BLaER1 treated with 17β-estradiol and CSF1 and Interleukin-3, amounts not matched to agents 10 nM and 100 nM (cell line): ENCODE results near the gene DFFA.

Experiments
- H3K27ac ChIP-seq, 11 experiments: shearing (Covaris generic); formaldehyde crosslinking; 2 replicates each; pipeline ENCODE4 v1.8.1; 2022
- H3K27me3 ChIP-seq, 11 experiments: shearing (Covaris generic); formaldehyde crosslinking; 2 replicates each; pipeline ENCODE4 v1.8.1; 2022
- H3K36me3 ChIP-seq, 11 experiments: shearing (Covaris generic); formaldehyde crosslinking; 2 replicates each; pipeline ENCODE4 v1.8.1; 2022
- H3K4me1 ChIP-seq, 10 experiments: shearing (Covaris generic); formaldehyde crosslinking; 2 replicates each; pipeline ENCODE4 v1.8.1; 2022
- H3K4me2 ChIP-seq, 11 experiments: shearing (Covaris generic); formaldehyde crosslinking; 2 replicates each; pipeline ENCODE4 v1.8.1; 2022
- H3K4me3 ChIP-seq, 10 experiments: shearing (Covaris generic); formaldehyde crosslinking; 2 replicates each; pipeline ENCODE4 v1.8.1; 2022
- H3K9ac ChIP-seq, 11 experiments: shearing (Covaris generic); formaldehyde crosslinking; 2 replicates each; pipeline ENCODE4 v1.8.1; 2022
- H3K9me3 ChIP-seq, 11 experiments: shearing (Covaris generic); formaldehyde crosslinking; replicated peaks in 1 of 11; 2 replicates each; pipeline ENCODE4 v1.8.1; 2022
- H4K20me1 ChIP-seq, 11 experiments: shearing (Covaris generic); formaldehyde crosslinking; 2 replicates each; pipeline ENCODE4 v1.8.1; 2022
- Cebpa-rat ChIP-seq, 11 experiments: shearing (Covaris generic); IDR thresholded peaks; 2 replicates each; pipeline ENCODE4 v1.8.1; 2022

The DFFA gene

DNA sequence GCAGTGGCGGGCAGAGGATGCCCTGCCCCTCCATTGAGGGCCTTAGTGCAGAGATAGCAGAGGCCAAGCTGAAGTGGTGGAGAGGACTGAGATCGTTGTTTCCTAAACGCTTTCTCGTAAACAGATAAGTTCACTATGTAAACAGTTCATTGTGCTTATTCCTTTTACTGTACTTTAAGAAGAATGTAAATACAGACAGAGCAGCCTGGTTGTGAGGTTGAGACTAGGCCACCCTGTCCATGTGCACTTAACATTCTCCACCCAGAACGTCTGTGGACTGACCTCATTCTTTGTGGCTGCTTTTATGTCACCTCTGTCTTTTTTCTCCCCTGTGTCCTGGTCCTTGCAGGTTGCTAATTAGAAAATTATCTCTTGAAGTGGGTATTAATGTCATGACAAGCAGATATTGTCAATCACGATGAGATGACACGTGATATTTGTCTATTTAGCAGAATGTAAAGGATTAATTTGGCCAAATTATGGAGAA, 33.6 kb downstream of the DFFA start:
- Histone ChIP-seq H3K4me2 (no peak overlapping the region), H3K4me3 (no peak overlapping the region), H3K9me3 (no peaks in the 10 kb centered on the region), H3K27ac (no peak overlapping the region), H3K27me3 (no peaks in the 10 kb centered on the region), H3K9ac (no peak overlapping the region), H4K20me1 (peaks cover 0 to 4% (median 0%) of the 10 kb centered on the region in 11 experiments; a peak in 3 of 22 replicates), H3K4me1 (peaks cover 0 to 6% (median 3%) of the 10 kb centered on the region in 10 experiments; a peak in 12 of 20 replicates), H3K36me3 (peaks cover 0 to 67% (median 30%) of the 10 kb centered on the region in 11 experiments; a peak in 15 of 22 replicates)
- TF ChIP-seq Cebpa-rat (IDR thresholded peaks at IDR 0.05): no peak

DNA sequence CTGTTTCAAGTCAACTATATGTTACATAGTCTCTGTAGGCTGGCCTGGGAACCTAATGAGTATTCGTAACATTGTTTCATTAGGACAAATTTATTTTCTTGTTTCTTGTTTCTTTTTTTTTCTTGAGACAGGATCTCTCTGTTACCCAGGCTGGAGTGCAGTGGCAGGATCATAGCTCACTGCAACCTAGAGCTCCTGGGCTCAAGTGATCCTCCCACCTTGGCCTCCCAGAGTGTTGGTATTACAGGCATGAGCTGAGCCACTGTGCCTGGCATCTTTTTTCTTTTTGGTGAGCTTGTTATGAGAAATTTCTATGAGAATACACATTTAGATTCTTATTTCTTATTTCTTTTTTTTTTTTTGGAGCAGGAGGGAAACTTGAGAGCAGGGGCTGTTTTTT, 35.3 kb downstream of the DFFA start:
- peak overlapping the region in 1 of 11 experiments; percentile 37; a peak in 1 of 22 replicates for H3K9ac ChIP-seq
- no peak overlapping the region for H3K4me3 ChIP-seq
- H3K36me3 ChIP-seq: peaks cover 0 to 54% (median 23%) of the 10 kb centered on the region in 11 experiments; a peak in 13 of 22 replicates

DNA sequence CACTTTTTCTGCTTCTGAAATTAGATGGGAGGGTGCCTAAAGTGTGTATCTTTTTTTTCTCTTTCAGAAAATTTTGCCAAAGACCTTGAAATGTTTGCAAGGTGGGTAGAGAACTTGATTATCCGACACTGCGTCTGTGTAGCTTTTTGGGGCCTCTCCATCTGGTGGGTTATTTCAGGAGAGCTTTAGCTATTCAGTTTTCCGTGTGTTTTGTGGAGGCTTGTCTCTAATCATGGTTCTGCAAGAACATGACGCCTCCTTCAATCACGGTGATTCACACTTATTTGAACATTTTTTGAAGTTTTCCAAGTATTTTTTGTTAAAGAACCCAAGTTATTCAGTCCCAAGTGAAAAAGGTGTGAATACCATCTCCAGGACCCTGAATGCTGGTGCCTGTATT, 37.7 kb downstream of the DFFA start:
- TF ChIP-seq Cebpa-rat (IDR thresholded peaks at IDR 0.05): no peak
- Histone ChIP-seq H3K9ac (0 out of 22 replicates have a peak overlapping the region, but pooled peaks of 1 of the 11 experiments have one; percentile 7), H3K9me3 (no peaks in the 10 kb centered on the region), H3K36me3 (peaks cover 0 to 31% (median 6%) of the 10 kb centered on the region in 11 experiments; a peak in 6 of 22 replicates), H3K4me3 (no peak overlapping the region), H3K4me1 (peaks cover 12 to 37% (median 34%) of the 10 kb centered on the region in 10 experiments), H3K27ac (no peak overlapping the region), H3K27me3 (no peaks in the 10 kb centered on the region), H4K20me1 (peaks cover 0 to 4% (median 0%) of the 10 kb centered on the region in 11 experiments; a peak in 2 of 22 replicates), H3K4me2 (no peak overlapping the region)

More for the DNA sequence above, 35.3 kb downstream of the DFFA start:
- TF ChIP-seq Cebpa-rat (IDR thresholded peaks at IDR 0.05): no peak
- Histone ChIP-seq H3K4me1 (peaks cover 0 to 22% (median 19%) of the 10 kb centered on the region in 10 experiments; a peak in 16 of 20 replicates), H3K9me3 (no peaks in the 10 kb centered on the region), H3K27ac (no peak overlapping the region), H4K20me1 (peaks cover 0 to 4% (median 0%) of the 10 kb centered on the region in 11 experiments; a peak in 3 of 22 replicates), H3K27me3 (no peaks in the 10 kb centered on the region), H3K4me2 (no peak overlapping the region)

DNA sequence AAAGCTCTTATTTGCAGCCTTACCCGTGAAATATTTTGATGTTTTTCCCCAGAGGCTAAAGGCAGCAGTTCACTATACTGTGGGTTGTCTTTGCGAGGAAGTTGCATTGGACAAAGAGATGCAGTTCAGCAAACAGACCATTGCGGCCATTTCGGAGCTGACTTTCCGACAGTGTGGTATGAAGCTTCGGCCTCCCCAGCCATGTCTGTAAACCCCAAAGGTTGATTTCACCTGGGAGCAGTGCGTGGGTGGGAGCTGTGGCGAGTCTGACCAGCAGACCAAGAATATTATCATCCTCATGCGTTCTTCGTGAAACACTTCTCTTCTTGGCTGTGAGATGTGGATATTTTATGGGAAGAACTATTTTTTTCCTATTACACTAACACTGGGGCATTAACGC, 38.5 kb downstream of the DFFA start:
- no peaks in the 10 kb centered on the region; a peak in 1 of 22 replicates for H4K20me1 ChIP-seq
- peak overlapping the region in 8 of 11 experiments; percentile 88 to 98 (median 91); a peak in 15 of 22 replicates for H3K4me2 ChIP-seq
- H3K9me3 ChIP-seq: no peaks in the 10 kb centered on the region
- no peak overlapping the region for H3K4me3 ChIP-seq
- H3K27me3 ChIP-seq: no peaks in the 10 kb centered on the region
- H3K9ac ChIP-seq: peak overlapping the region in 4 of 11 experiments; percentile 4 to 20 (median 12); a peak in 4 of 22 replicates
- H3K27ac ChIP-seq: no peak overlapping the region
- peaks cover 0 to 26% (median 6%) of the 10 kb centered on the region in 11 experiments; a peak in 4 of 22 replicates for H3K36me3 ChIP-seq
- H3K4me1 ChIP-seq: peaks cover 14 to 44% (median 39%) of the 10 kb centered on the region in 10 experiments
- no peak for TF ChIP-seq Cebpa-rat (IDR thresholded peaks at IDR 0.05)

DNA sequence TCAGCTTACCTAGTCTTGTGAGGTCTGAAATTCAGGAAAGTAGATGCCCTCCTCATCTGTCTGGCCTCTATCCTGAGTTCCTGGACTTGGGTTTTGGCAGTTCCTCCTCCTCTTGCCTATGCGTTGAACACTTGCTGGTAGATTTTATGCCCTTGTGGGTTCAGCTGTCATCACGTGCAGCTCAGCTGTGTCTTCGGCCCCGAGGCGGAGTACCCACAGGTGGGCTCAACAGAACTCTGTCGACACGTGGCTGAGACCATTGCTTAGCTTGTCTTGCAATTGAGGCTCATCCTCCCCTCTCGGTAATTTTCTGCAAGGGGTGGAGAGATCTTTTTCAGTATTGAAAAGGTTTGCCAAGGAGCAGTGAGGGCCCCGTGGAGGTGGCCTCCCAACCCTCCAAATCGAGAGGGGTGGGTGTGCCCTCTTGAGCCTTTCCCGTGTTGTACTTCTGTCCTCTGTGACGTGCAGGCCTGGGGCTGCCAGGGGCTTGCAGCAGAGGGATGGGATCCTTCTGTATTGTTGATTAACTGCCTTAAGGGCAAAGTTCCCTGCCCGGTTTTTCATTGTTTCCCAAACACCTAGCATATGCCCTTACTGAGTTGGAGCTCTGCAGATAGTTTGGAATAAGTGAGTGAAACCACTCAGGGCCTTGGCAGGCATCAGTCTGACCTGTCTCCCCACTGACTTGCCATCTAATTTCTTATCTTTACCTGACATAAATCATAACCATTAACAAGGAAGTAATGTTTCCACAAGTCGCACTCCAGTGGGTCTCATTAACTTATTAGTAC, 39.2 kb downstream of the DFFA start:
- H3K4me2 ChIP-seq: peak overlapping the region in 9 of 11 experiments; percentile 2 to 98 (median 90); a peak in 15 of 22 replicates
- H3K27ac ChIP-seq: no peak overlapping the region
- H3K9ac ChIP-seq: peak overlapping the region in 6 of 11 experiments; percentile 4 to 41 (median 16); a peak in 5 of 22 replicates
- no peaks in the 10 kb centered on the region for H3K9me3 ChIP-seq
- no peaks in the 10 kb centered on the region; a peak in 1 of 22 replicates for H4K20me1 ChIP-seq
- peaks cover 0 to 26% (median 6%) of the 10 kb centered on the region in 11 experiments; a peak in 4 of 22 replicates for H3K36me3 ChIP-seq
- peaks cover 14 to 45% (median 39%) of the 10 kb centered on the region in 10 experiments for H3K4me1 ChIP-seq
- H3K4me3 ChIP-seq: no peak overlapping the region
- no peaks in the 10 kb centered on the region for H3K27me3 ChIP-seq
- no peak for TF ChIP-seq Cebpa-rat (IDR thresholded peaks at IDR 0.05)

DNA sequence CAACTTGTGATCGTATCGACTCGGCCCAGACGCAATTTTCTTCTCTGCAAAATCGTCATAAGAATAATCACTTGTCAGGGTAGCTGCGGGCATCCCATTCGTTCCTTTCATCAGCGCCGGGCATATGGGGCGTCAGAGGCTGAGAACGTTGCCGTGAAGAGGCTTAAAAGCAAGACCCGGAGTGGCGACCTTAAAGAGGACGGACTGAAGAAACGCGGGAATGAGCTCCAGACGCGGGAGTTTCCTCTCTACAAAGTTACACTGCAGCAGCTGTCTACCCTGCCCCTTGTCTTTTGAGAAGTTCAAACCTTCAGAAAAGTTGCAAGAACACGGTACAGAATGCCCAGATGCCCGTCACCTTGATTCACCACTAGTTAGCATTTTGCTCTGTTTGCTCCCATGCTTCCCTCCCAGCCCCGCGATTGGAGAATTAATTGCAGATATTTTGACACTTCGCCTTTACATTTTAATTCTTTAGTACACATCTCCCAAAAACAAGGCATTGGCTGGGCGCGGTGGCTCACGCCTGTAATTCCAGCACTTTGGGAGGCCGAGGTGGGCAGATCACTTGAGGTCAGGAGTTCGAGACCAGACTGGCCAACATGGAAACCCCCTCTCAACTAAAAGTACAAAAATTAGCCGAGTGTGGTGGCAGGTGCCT, 41.1 kb downstream of the DFFA start:
- H3K27ac ChIP-seq: peak overlapping the region; percentile 11 to 90 (median 85); a peak in 21 of 22 replicates
- H3K4me2 ChIP-seq: peak overlapping the region; percentile 88 to 98 (median 92)
- peaks cover 14 to 49% (median 40%) of the 10 kb centered on the region in 10 experiments for H3K4me1 ChIP-seq
- no peaks in the 10 kb centered on the region for H3K9me3 ChIP-seq
- no peak for TF ChIP-seq Cebpa-rat (IDR thresholded peaks at IDR 0.05)
- H3K27me3 ChIP-seq: no peaks in the 10 kb centered on the region
- peak overlapping the region; percentile 80 to 92 (median 88) for H3K9ac ChIP-seq
- H4K20me1 ChIP-seq: no peaks in the 10 kb centered on the region
- H3K4me3 ChIP-seq: peak overlapping the region; percentile 70 to 91 (median 82)
- H3K36me3 ChIP-seq: peaks cover 0 to 12% (median 4%) of the 10 kb centered on the region in 11 experiments; a peak in 4 of 22 replicates

DNA sequence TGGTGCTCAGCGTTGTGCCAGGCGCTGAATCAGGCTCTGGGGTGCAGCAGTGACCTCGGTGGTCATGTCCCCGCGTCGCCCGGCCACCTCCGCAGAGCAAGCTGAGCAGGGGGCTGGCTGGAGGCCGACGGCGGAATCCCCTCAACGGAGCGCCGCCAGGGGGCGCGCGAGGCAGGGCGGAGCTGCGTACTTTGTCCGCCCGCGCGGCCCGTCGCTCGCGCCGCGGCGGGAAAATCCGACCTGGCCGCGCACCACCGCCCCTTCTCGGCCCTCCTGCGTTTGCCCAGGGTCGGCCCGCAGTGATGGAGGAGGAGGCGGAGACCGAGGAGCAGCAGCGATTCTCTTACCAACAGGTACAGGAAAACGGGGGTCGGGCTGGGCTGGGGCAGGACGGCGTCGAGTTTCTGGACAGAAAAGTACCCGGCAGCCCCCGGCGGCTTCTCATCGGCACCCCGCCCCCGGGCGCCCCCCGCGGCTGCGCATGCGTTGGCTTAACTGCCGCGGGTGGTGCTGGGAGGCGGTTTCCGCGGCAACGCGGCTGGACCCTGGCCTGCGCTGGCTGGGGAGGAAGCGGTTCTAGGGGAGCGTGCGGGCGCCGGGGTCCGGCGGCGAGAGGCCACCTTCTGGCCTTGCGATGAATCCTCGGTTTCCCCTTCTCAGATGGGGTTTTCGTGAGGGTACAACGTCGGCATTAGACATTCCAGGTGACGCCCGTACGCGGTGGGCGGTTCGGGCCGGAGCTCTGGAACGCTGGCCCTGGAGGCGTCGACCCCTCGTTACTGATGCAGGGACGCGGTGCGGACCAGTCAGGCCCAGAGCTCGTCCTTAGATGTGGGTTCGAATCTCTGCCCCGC, 41.9 kb downstream of the DFFA start, which contains the start of gene CENPS:
Gene CENPS, plus strand, starts transcription at position 218 of the 854 bp plus-strand sequence. Its CDS starts 85 bp downstream, at position 303.
- H3K4me2 ChIP-seq: peak within 1 kb of the TSS; percentile 88 to 98 (median 92)
- H4K20me1 ChIP-seq: no peaks in the 10 kb centered on the region
- no peaks in the 10 kb centered on the region for H3K9me3 ChIP-seq
- peaks cover 0 to 11% (median 4%) of the 10 kb centered on the region in 11 experiments; a peak in 3 of 22 replicates for H3K36me3 ChIP-seq
- peak within 1 kb of the TSS; percentile 80 to 92 (median 88) for H3K9ac ChIP-seq
- peak within 1 kb of the TSS; percentile 11 to 90 (median 85); a peak in 21 of 22 replicates for H3K27ac ChIP-seq
- no peaks in the 10 kb centered on the region for H3K27me3 ChIP-seq
- H3K4me1 ChIP-seq: peaks cover 14 to 49% (median 40%) of the 10 kb centered on the region in 10 experiments
- no peak for TF ChIP-seq Cebpa-rat (IDR thresholded peaks at IDR 0.05)
- H3K4me3 ChIP-seq: peak within 1 kb of the TSS; percentile 70 to 91 (median 82)

DNA sequence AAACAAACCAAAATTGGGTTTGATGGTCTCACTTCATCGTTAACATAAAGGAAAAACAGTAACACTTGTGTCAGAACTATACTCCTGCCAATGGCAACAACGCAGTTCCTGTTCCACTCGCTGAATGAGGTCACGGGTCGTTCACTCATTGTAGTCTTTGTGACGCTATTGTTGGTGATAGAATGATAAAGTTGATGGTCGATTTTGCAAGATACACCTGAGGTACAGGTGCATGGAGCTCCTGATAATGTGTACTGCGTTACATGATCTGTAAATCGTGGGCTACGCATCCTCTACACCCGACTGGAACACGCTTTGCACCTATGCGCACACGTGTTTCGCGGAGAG, 42.5 kb downstream of the DFFA start:
- Histone ChIP-seq H3K27me3 (no peaks in the 10 kb centered on the region), H3K9me3 (no peaks in the 10 kb centered on the region), H3K4me2 (peak overlapping the region; percentile 88 to 98 (median 92)), H3K4me3 (peak overlapping the region; percentile 70 to 91 (median 82)), H4K20me1 (no peaks in the 10 kb centered on the region), H3K27ac (peak overlapping the region in 10 of 11 experiments; percentile 61 to 90 (median 85); a peak in 16 of 22 replicates), H3K36me3 (peaks cover 0 to 7% (median under 1%) of the 10 kb centered on the region in 11 experiments; a peak in 3 of 22 replicates), H3K9ac (peak overlapping the region; percentile 80 to 92 (median 88); a peak in 21 of 22 replicates), H3K4me1 (peaks cover 14 to 49% (median 40%) of the 10 kb centered on the region in 10 experiments)
- no peak for TF ChIP-seq Cebpa-rat (IDR thresholded peaks at IDR 0.05)
